Right cardiac atrium (tissue), 5 donors: Measurements from ENCODE around the gene UTS2. TPM values are rescaled to one million over a fixed set of nuclear protein-coding genes. Genes with fewer than 3 reads are reported as not detected.

ENCODE experiments used
- ATAC-seq, 2 donors: fragments of 200-7000 bp; cut with Tn5 transposase; one replicate each; pipeline versions ENCODE4 v1.8.0 to v1.9.1; 2020; ENCODE audit warnings: moderate library complexity in 2 of 2, mild to moderate bottlenecking in 1 of 2
- DNase-seq, 3 donors: peaks; one replicate each; pipeline ENCODE4 v3.0.0-alpha.2; 2020
- H3K27ac ChIP-seq: one replicate; pipeline ENCODE4 v1.5.1; 2013; ENCODE audit warnings: mild to moderate bottlenecking, low read length, control low read depth, moderate library complexity
- H3K27me3 ChIP-seq: one replicate; pipeline ENCODE4 v1.6.1; 2013; ENCODE audit not compliant: control insufficient read depth, insufficient read depth
- H3K4me1 ChIP-seq: one replicate; pipeline ENCODE4 v1.6.1; 2013; ENCODE audit warnings: low read length; ENCODE audit not compliant: control insufficient read depth, insufficient read depth
- H3K4me3 ChIP-seq: one replicate; pipeline ENCODE4 v1.5.1; 2013; ENCODE audit warnings: low read length, control low read depth
- H3K9me3 ChIP-seq: one replicate; pipeline ENCODE4 v1.6.1; 2013; ENCODE audit warnings: low read length; ENCODE audit not compliant: control insufficient read depth
- WGBS: extraction: QIAGEN DNeasy Blood & Tissue Kit; methylation state at CpG from one replicate; pipeline ENCODE4 v1.1.7; 2013; 5-methylcytosine and 5-hydroxymethylcytosine counted together
- intact Hi-C, 4 donors: fragments of 100-400 bp; cut with DNase I; formaldehyde crosslinking; loops; one replicate each; pipeline versions ENCODE4 v1.11.0 to v1.14.0; 2022 to 2023
- long read RNA-seq, 4 donors: library from polyadenylated mRNA; unstranded; transcript quantifications; one replicate each; pipeline ENCODE4 v2.0.0, GENCODE V29; 2020 to 2021
- polyA plus RNA-seq: library from polyadenylated mRNA; stranded (reverse); fragments of 200-250 nt; gene quantifications from one replicate; pipeline ENCODE4 v1.2.3, GENCODE V29; 2013
- total RNA-seq, 4 donors: library from RNA; stranded (reverse); fragmentation: NEBNext Ultra II Directional; extraction: Animal tissue kit (Norgen Biotek cat#: 25700); gene quantifications; one replicate each; pipeline ENCODE4 v1.2.1, GENCODE V29; 2021
- donor health status: healthy with polysubstance abuse.
- donor health status: DM: no; HTN: yes; CAD: no.
- donor health status: DM: no; HTN: no; CAD: no.
- donor health status: DM: no; HTN: yes; CAD: no; lungs with severe emphysema.
- donor health status: DM: yes; HTN: yes; CAD: no.

Gene UTS2
- total RNA-seq (not detected), polyA plus RNA-seq (0.05 TPM)
- long read RNA-seq, donor 1, result 0 reads
- long read RNA-seq, donor 2, result 0 reads
- long read RNA-seq, donor 3, result 0 reads
- long read RNA-seq, donor 4, result 0 reads

GRCh38 chr1:7852804-7853683 is at the start of gene UTS2:
TSS of gene UTS2 (minus strand) at chr1:7853065. CDS start at chr1:7853003, 62 bp downstream.
- WGBS, result 72% methylated on average over 10 of the region's 10 CpGs
- ATAC-seq, result no peak
- intact Hi-C loops, result no loop called here

DNA sequence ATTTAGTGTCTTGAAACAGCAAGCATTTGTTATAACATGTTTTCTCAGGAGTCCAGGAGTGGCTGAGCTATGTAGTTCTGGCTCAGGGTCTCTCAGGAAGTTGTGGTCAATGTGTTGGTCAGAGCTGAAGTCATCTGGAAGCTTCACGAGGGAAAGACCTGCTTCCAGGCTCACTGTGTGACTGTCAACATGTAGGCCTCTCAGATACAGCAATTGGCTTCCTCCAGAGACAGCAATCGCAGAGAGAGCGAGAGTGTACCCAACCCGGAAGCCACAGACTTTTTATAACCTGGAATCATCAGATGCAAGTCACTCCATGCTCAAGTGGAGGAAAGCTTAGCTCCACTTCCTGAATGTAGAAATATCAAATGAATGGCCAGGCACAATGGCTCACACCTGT is 46.9 kb upstream of the UTS2 start:
- no peaks in the 10 kb centered on the region for H3K27me3 ChIP-seq
- intact Hi-C loops, result loop anchor here in 3 of 4 donors (5.0 to 10.0 kb wide), 4 partner anchors 95 to 235 kb away; no protein-coding TSS in a partner anchor
- H3K27ac ChIP-seq, result no peak overlapping the region
- no peak for ATAC-seq
- no peaks in the 10 kb centered on the region for H3K9me3 ChIP-seq
- H3K4me1 ChIP-seq, result no peaks in the 10 kb centered on the region
- no peak for DNase-seq
- no peak overlapping the region for H3K4me3 ChIP-seq
- 72% methylated on average over 4 of the region's 4 CpGs for WGBS

More at GRCh38 chr1:7852804-7853683, at the start of gene UTS2:
- Histone ChIP-seq H3K4me1 (no peaks in the 10 kb centered on the region), H3K4me3 (no peak within 1 kb of the TSS), H3K27ac (no peak within 1 kb of the TSS), H3K9me3 (no peaks in the 10 kb centered on the region), H3K27me3 (no peaks in the 10 kb centered on the region)
- DNase-seq, result no peak

GRCh38 chr1:7898962-7899361 is 46.1 kb upstream of the UTS2 start:
- no peaks in the 10 kb centered on the region for H3K9me3 ChIP-seq
- WGBS, result 88% methylated on average over 5 of the region's 5 CpGs
- intact Hi-C loops, result no loop called here
- no peaks in the 10 kb centered on the region for H3K27me3 ChIP-seq
- H3K4me3 ChIP-seq, result no peak overlapping the region
- no peak for ATAC-seq
- H3K27ac ChIP-seq, result no peak overlapping the region
- no peak for DNase-seq
- H3K4me1 ChIP-seq, result no peaks in the 10 kb centered on the region

- DNase-seq (no peak), ATAC-seq (no peak)
- Histone ChIP-seq H3K27ac (no peak overlapping the region), H3K9me3 (no peaks in the 10 kb centered on the region), H3K27me3 (no peaks in the 10 kb centered on the region), H3K4me3 (no peak overlapping the region), H3K4me1 (no peaks in the 10 kb centered on the region)
- intact Hi-C loops, result no loop called here
- WGBS, result 47% methylated on average over 1 of the region's 1 CpG
Measured at GRCh38 chr1:7896994-7897393, 44.1 kb upstream of the UTS2 start.

GRCh38 chr1:7893529-7894180 is 40.8 kb upstream of the UTS2 start:
- Histone ChIP-seq H3K27me3 (no peaks in the 10 kb centered on the region), H3K27ac (no peak overlapping the region), H3K4me3 (no peak overlapping the region), H3K4me1 (no peaks in the 10 kb centered on the region), H3K9me3 (no peaks in the 10 kb centered on the region)
- intact Hi-C loops, result no loop called here
- no peak for DNase-seq
- no peak for ATAC-seq
- WGBS, result 80% methylated on average over 13 of the region's 13 CpGs

DNA sequence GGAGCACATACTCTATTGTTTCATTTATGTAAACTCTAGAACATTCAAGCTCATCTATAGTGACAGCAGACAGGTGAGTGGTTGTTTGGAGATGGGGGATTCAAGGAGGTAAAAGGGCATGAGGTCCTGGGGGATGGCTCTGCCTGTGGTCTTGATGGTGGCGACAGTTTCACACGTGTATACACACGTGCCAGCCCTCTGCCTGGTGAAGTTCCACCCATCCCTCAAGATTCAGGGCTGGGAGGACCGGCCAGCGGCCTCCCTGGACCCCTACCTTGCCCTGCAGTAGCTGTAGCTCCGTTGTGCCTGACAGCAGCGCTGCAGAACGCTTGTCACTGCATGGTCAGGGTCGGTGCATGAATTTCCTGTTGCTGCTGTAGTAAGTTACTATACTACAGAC is 38.9 kb upstream of the UTS2 start:
- Histone ChIP-seq H3K4me1 (no peaks in the 10 kb centered on the region), H3K4me3 (no peak overlapping the region), H3K27ac (no peak overlapping the region), H3K9me3 (no peaks in the 10 kb centered on the region), H3K27me3 (no peaks in the 10 kb centered on the region)
- intact Hi-C loops, result no loop called here
- 64% methylated on average over 9 of the region's 9 CpGs for WGBS
- ATAC-seq, result no peak
- DNase-seq, result no peak

- no peak for DNase-seq
- H3K27ac ChIP-seq, result no peak overlapping the region
- no peak overlapping the region for H3K4me3 ChIP-seq
- H3K4me1 ChIP-seq, result no peaks in the 10 kb centered on the region
- no peaks in the 10 kb centered on the region for H3K9me3 ChIP-seq
- 97% methylated on average over 2 of the region's 2 CpGs for WGBS
- no peaks in the 10 kb centered on the region for H3K27me3 ChIP-seq
- no peak for ATAC-seq
- intact Hi-C loops, result no loop called here
Measured at GRCh38 chr1:7890853-7891252, 38.0 kb upstream of the UTS2 start.

- no peak overlapping the region for H3K27ac ChIP-seq
- H3K4me3 ChIP-seq, result no peak overlapping the region
- DNase-seq, result no peak
- 65% methylated on average over 9 of the region's 9 CpGs for WGBS
- no peaks in the 10 kb centered on the region for H3K9me3 ChIP-seq
- no peaks in the 10 kb centered on the region for H3K4me1 ChIP-seq
- intact Hi-C loops, result no loop called here
- H3K27me3 ChIP-seq, result no peaks in the 10 kb centered on the region
- no peak for ATAC-seq
Measured at GRCh38 chr1:7888248-7889081, 35.6 kb upstream of the UTS2 start.

GRCh38 chr1:7886405-7886745 is 33.5 kb upstream of the UTS2 start:
- no peak for ATAC-seq
- Histone ChIP-seq H3K9me3 (no peaks in the 10 kb centered on the region), H3K4me3 (no peak overlapping the region), H3K27ac (no peak overlapping the region), H3K4me1 (no peaks in the 10 kb centered on the region), H3K27me3 (no peaks in the 10 kb centered on the region)
- no peak for DNase-seq
- 48% methylated on average over 7 of the region's 7 CpGs for WGBS
- intact Hi-C loops, result no loop called here

- intact Hi-C loops, result no loop called here
- H3K27me3 ChIP-seq, result no peaks in the 10 kb centered on the region
Measured at GRCh38 chr1:7885513-7886404, 32.9 kb upstream of the UTS2 start.

More at GRCh38 chr1:7885513-7886404, 32.9 kb upstream of the UTS2 start:
- peak in 1 of 3 donors; percentile 55 for DNase-seq
- Histone ChIP-seq H3K9me3 (no peaks in the 10 kb centered on the region), H3K4me1 (no peaks in the 10 kb centered on the region), H3K27ac (no peak overlapping the region), H3K4me3 (no peak overlapping the region)
- ATAC-seq, result peak in 1 of 2 donors; percentile 24
- WGBS, result 24% methylated on average over 27 of the region's 27 CpGs
